Gastrocnemius medialis (tissue), 4 donors: ENCODE measurements around the gene CEACAM5. TPM values are rescaled to one million over a fixed set of nuclear protein-coding genes. Genes with fewer than 3 reads are reported as not detected.
A peak's percentile ranks its signal among the peaks of the same experiment; 100 is the strongest.

Source experiments
- ATAC-seq, 2 donors: fragments of 150-250 bp; one replicate each; pipeline ENCODE4 v1.9.1; 2016
- DNase-seq, 2 donors: peaks; one replicate each; pipeline ENCODE4 v3.0.0-alpha.2; 2019
- H3K27ac ChIP-seq, 4 donors: fragments of 200-600 bp; sonication (generic); 1 replicate in 1 of 4; 2 replicates in 3 of 4; pipeline ENCODE4 v1.5.1; 2016 to 2018; ENCODE audit warnings: mild to moderate bottlenecking in 2 of 4, moderate library complexity in 1 of 4
- H3K27me3 ChIP-seq, 3 donors: fragments of 200-600 bp; sonication (generic) in 2 of 3; 1 replicate in 1 of 3; 2 replicates in 2 of 3; pipeline versions ENCODE4 v1.5.1 to v1.6.0; 2016 to 2019; ENCODE audit warnings: mild to moderate bottlenecking in 1 of 3, moderate library complexity in 1 of 3
- H3K36me3 ChIP-seq, 2 donors: fragments of 200-600 bp; sonication (generic) in 1 of 2; one replicate each; pipeline ENCODE4 v1.5.1; 2017 to 2018
- H3K4me1 ChIP-seq, 2 donors: fragments of 200-600 bp; sonication (generic) in 1 of 2; one replicate each; pipeline ENCODE4 v1.5.1; 2016 to 2017; ENCODE audit warnings: mild to moderate bottlenecking in 2 of 2
- H3K4me3 ChIP-seq, 4 donors: fragments of 200-600 bp; sonication (generic) in 3 of 4; 1 replicate in 1 of 4; 2 replicates in 3 of 4; pipeline ENCODE4 v1.5.1; 2016 to 2019; ENCODE audit warnings: mild to moderate bottlenecking in 2 of 4
- H3K9me3 ChIP-seq, 3 donors: fragments of 200-600 bp; sonication (generic) in 2 of 3; 1 replicate in 1 of 3; 2 replicates in 2 of 3; pipeline ENCODE4 v1.5.1; 2016 to 2019
- CTCF ChIP-seq, 5 experiments: fragments of 450-650 bp in 3 of 5; fragments of 200-600 bp in 2 of 5; sonication (generic) in 2 of 5; IDR thresholded peaks in 4 of 5; conservative IDR thresholded peaks in 1 of 5; 1 replicate in 4 of 5; 2 replicates in 1 of 5; pipeline ENCODE4 v1.5.1; 2016 to 2019; ENCODE audit warnings: antibody characterized with exemption in 5 of 5, mild to moderate bottlenecking in 3 of 5, moderate library complexity in 3 of 5
- POLR2A ChIP-seq, 2 donors: fragments of 450-650 bp; IDR thresholded peaks; one replicate each; pipeline ENCODE4 v1.6.1; 2017; ENCODE audit warnings: antibody characterized with exemption in 2 of 2, mild to moderate bottlenecking in 2 of 2, moderate library complexity in 2 of 2
- in situ Hi-C, 4 donors: fragments of 200-750 bp; cut with MboI; loops; one replicate each; pipeline versions ENCODE4 v1.15.0 to v1.8.0; 2017; ENCODE audit warnings: low sequenced_read_pairs in 4 of 4
- intact Hi-C: fragments of 100-400 bp; cut with DNase I; formaldehyde crosslinking; loops from one replicate; pipeline ENCODE4 v1.15.1; 2023; ENCODE audit warnings: low total_unique reads
- total RNA-seq, 4 donors: library from RNA; depleted of rRNA; stranded (reverse); fragments of >200 nt; gene quantifications; one replicate each; pipeline versions ENCODE4 v1.1.0 to v1.2.3, GENCODE V29; 2016

CEACAM5 gene
- total RNA-seq, 4 donors from 2014 or later: 5.0 TPM; not detected in 3

GRCh38 chr19:41753159-41753558 is 44.7 kb downstream of the CEACAM5 start:
- Histone ChIP-seq H3K27ac (no peak overlapping the region), H3K9me3 (no peaks in the 10 kb centered on the region), H3K36me3 (no peaks in the 10 kb centered on the region), H3K4me1 (no peaks in the 10 kb centered on the region), H3K27me3 (peaks cover 0 to 5% (median 4%) of the 10 kb centered on the region in 3 donors), H3K4me3 (no peak overlapping the region)
- in situ Hi-C loops (loop anchor here in 1 of 4 donors (25.0 kb wide), 1 partner anchor 1366 kb away; the partner anchor contains the start of gene HIPK4), intact Hi-C loops (no loop called here)
- DNase-seq (no peak), ATAC-seq (no peak)
- no peak for TF ChIP-seq POLR2A (IDR thresholded peaks at IDR 0.05)
- peak in 2 of 5 experiments; percentile 13 to 49 for TF ChIP-seq CTCF (IDR thresholded peaks at IDR 0.05 in 4 of 5, conservative IDR thresholded peaks at IDR 0.05 in 1 of 5)

GRCh38 chr19:41753936-41754529 is 45.6 kb downstream of the CEACAM5 start:
- H3K27ac ChIP-seq: no peak overlapping the region
- no peaks in the 10 kb centered on the region for H3K36me3 ChIP-seq
- H3K27me3 ChIP-seq: peaks cover 0 to 5% (median 0%) of the 10 kb centered on the region in 3 donors
- H3K9me3 ChIP-seq: no peaks in the 10 kb centered on the region
- peak in 3 of 5 experiments; percentile 14 to 50 (median 41) for TF ChIP-seq CTCF (IDR thresholded peaks at IDR 0.05 in 4 of 5, conservative IDR thresholded peaks at IDR 0.05 in 1 of 5)
- TF ChIP-seq POLR2A (IDR thresholded peaks at IDR 0.05): no peak
- H3K4me1 ChIP-seq: no peaks in the 10 kb centered on the region
- DNase-seq (no peak), ATAC-seq (no peak)
- H3K4me3 ChIP-seq: no peak overlapping the region
- intact Hi-C loops: no loop called here
- in situ Hi-C loops: loop anchor here in 1 of 4 donors (25.0 kb wide), 1 partner anchor 1367 kb away; the partner anchor contains the start of gene HIPK4

GRCh38 chr19:41755328-41755913 is 47.0 kb downstream of the CEACAM5 start, which contains the start of gene CEACAM6:
TSS of gene CEACAM6 (plus strand) at chr19:41755530. CDS start at chr19:41755639, 109 bp downstream.
- TF ChIP-seq POLR2A (IDR thresholded peaks at IDR 0.05) (no peak), CTCF (IDR thresholded peaks at IDR 0.05 in 4 of 5, conservative IDR thresholded peaks at IDR 0.05 in 1 of 5) (no peak)
- ATAC-seq (no peak), DNase-seq (no peak)
- Histone ChIP-seq H3K9me3 (no peaks in the 10 kb centered on the region), H3K4me3 (no peak within 1 kb of the TSS), H3K4me1 (no peaks in the 10 kb centered on the region), H3K27ac (no peak within 1 kb of the TSS), H3K27me3 (peaks cover 0 to 5% (median 0%) of the 10 kb centered on the region in 3 donors), H3K36me3 (no peaks in the 10 kb centered on the region)
- in situ Hi-C loops: loop anchor here in 1 of 4 donors (25.0 kb wide), 1 partner anchor 1368 kb away; the partner anchor contains the start of gene HIPK4
- intact Hi-C loops: no loop called here

GRCh38 chr19:41758846-41759245 is 50.4 kb downstream of the CEACAM5 start:
- ATAC-seq (no peak), DNase-seq (no peak)
- Histone ChIP-seq H3K27ac (no peak overlapping the region), H3K36me3 (no peaks in the 10 kb centered on the region), H3K27me3 (no peaks in the 10 kb centered on the region), H3K9me3 (no peaks in the 10 kb centered on the region), H3K4me3 (no peak overlapping the region), H3K4me1 (no peaks in the 10 kb centered on the region)
- TF ChIP-seq CTCF (IDR thresholded peaks at IDR 0.05 in 4 of 5, conservative IDR thresholded peaks at IDR 0.05 in 1 of 5): no peak
- no peak for TF ChIP-seq POLR2A (IDR thresholded peaks at IDR 0.05)
- intact Hi-C loops: no loop called here
- in situ Hi-C loops: loop anchor here in 1 of 4 donors (25.0 kb wide), 1 partner anchor 1372 kb away; the partner anchor contains the start of gene HIPK4
